GM15510 (cell line): ENCODE data around the gene SCAPER.

Experiments
- POLR2A ChIP-seq: IDR thresholded peaks from 3 replicates; pipeline ENCODE4 v1.6.1; 2011; ENCODE audit warnings: borderline replicate concordance; ENCODE audit not compliant: insufficient read length; ENCODE audit errors: extremely low read depth

The SCAPER gene

DNA sequence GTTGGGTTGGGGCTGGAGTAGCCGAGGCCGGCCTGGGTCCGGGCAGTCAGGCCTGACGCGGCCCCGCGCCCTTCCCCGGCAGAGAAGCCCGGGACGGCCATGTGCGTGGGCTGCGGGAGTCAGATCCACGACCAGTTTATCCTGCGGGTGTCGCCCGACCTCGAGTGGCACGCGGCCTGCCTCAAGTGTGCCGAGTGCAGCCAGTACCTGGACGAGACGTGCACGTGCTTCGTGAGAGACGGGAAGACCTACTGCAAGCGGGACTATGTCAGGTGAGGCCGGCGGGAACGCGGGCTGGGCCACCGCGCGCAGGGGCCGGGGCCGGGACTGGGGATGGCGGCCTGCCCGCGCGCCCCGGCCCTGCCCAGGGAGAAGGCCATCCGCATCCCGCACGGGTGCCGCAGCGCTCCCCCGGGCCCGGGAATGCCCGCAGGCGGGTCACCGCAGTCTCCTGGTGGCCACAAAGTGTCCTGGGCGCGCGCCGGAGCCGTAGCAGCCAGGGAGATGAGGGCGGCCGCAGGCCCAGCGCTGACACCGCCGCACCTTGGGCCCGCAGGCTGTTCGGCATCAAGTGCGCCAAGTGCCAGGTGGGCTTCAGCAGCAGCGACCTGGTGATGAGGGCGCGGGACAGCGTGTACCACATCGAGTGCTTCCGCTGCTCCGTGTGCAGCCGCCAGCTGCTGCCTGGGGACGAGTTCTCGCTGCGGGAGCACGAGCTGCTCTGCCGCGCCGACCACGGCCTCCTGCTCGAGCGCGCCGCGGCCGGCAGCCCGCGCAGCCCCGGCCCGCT lies 567.2 kb downstream of the SCAPER start:
- TF ChIP-seq POLR2A = no peak

DNA sequence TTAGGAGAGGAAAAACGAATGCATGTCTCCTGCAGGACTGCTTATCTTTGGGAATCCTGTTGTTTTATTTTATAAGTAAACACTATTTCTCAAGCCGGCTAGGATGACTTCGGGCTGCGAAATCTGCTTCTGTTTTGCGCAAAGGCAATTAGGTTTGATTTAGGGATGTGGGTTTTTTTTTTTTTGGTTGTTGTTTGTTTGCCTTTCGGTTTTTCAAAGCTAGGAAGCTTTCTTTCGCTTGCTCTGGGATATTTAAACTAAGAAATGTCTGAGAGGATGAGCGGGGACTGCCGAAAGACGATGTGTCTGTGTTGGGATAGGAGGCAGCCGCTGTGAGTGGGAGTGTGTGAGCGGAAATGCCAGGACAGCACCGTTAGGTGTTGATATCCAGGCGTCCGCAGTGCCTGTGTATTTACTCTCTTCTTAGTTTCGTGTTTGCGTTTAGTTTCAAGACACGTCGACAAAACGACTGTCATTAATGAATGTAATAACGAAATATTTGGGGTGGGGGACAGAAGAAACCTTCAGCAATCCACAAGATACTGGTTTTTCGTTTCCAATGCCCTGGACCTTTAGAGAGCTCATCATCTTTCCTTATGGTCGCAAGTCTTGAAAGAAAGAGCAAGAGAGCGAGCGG lies 568.0 kb downstream of the SCAPER start:
- no peak for TF ChIP-seq POLR2A

DNA sequence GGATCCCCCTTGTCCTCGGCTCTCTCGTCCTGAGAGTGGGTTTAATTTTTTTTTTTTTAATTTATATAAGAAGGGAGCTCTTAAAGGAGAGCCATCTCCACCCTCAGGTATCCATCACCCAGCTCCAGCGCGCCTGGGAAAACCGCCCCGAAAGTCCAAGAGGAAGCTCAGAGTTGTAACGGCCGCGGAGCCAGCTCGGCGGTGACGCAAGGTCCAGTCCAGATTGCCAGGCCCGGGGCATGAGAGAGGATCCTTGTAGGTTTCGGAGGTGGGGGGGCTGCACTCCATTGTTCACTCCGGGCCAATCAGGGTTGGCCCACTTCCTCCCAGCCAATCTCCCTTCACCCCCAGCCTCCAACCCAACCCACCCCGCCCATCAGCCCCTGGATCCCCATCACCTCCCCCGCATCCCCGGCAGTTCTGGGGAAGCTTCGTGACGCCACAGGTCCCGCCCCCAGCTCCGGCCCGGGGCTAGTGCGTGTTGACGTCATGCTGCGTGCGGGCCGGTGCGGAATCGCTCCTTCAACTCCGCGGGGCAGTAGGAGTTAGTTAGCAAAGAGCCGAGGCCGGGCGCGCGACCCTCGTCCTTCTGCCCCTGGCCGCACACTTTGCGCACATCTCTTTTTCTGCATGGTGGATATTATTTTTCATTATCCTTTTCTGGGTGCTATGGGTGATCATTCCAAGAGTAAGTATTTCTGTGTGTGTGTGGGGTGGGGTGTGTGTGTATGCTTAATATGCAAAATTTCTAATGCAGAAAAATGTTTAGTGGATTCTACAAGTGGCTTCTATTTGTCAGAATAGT lies 568.7 kb downstream of the SCAPER start, which contains the start of gene ISL2:
Gene ISL2, plus strand, starts transcription at position 520 of the 805 bp plus-strand sequence. Its CDS starts 111 bp downstream, at position 631.
- TF ChIP-seq POLR2A = peak; percentile 78

DNA sequence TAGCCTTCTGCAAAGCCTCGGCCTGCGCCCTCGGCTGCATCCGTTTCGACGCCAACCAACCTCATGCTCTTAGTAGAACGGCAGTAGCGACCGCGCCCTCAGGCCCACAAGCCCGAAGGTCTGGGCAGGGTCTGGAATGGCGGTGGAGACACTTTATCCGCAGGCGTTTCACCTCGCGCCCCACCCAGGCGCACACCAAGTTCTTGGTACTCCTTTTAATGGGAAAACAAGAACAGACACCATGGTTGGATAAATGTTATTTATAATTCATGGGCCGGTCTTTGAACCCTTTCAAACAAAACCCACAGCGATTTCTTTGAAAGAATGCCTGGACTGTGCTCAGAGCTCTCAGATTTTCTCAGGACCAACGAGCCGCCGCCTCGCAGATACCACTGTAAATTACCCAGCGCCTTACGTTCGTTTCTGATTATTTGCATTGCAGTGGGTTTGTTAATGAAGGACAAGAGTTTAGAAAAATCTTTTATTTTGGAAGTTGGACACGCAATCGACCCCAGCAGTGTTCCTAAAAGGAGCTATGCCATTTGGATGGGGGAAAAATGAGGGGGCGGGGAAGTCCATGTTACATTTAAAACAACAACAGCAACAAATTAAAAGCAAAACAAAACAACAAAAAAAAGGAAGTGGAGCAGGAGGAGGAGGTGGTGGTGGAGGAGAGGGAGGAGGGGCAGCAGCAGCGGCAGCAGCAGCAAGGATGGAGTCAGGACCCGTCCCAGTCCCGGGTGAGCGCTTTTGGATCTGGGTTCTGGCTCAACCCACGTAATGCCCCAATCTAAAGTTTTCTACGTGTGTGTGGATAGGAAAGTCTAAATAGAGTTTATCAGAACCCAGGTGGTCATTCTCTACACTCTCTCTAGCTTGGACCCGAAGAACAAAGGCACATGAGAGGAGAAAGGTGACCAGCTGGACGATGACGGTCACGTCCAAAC lies 569.6 kb downstream of the SCAPER start:
- TF ChIP-seq POLR2A = no peak

DNA sequence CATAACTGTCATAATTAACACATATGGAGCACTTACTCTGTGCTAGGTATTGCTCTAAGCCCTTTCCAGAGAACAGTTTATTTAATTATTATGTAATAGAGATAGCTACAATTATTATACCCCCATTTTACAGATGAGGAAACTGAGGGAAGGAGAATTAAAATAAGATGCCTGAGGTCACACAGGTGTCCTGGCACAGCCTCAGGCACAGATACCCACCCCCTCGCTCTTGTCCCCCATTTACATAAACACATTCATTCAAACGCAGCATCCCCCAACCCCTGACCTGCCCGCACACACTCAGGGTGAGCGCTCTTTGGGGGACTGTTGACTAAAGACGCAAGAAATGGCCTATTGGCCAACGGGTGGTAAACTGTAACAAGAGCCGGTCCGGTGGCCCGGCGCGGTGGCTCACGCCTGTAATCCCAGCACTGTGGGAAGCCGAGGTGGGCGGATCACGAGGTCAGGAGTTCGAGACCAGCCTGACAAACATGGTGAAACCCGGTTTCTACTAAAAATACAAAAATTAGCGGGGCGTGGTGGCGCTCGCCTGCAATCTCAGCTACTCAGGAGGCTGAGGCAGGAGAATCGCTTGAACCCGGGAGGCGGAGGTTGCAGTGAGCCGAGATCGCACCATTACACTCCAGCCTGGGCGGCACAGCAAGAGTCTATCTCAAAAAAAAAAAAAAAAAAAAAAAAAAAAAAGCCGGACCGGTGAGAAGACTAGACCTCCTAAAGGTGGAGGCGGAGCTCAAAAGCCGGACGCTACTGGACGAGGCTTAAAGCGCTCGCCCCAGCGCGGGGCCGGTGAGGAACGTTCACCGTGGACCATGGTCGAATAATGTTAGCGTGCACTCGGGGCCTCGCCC lies 570.5 kb downstream of the SCAPER start:
- no peak for TF ChIP-seq POLR2A

DNA sequence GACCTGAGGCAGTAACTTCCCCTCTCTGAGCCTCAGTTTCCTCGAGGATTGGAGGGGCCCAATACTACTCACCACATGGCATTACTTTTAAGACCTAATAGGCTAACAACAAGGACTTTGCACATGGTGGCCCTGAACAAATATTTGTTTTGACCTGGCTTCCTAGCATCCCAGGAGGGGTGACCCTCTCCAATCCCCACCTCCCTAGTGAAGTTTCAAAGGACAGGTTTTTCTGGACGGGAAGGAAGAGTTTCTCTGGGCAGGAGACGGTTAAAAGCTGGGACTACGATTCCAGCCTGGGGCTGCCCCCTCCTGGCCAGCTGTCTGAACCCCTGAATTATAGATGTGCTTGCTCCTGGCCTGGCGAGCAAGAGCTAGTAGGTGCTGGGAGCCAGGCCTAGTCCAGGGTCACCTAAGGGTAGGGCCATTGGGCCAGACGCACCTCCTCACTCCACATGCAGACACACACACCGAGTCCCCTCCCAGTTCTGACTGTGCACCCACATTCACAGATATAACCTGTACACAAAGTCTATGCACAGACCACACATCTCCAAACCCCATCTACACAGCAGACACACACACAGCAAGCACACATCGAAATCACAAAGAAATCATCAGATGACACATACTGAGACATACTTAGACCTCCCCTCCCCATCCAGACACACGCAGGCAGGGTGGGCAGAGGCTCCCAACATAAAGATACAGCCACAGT lies 571.3 kb downstream of the SCAPER start:
- no peak for TF ChIP-seq POLR2A

DNA sequence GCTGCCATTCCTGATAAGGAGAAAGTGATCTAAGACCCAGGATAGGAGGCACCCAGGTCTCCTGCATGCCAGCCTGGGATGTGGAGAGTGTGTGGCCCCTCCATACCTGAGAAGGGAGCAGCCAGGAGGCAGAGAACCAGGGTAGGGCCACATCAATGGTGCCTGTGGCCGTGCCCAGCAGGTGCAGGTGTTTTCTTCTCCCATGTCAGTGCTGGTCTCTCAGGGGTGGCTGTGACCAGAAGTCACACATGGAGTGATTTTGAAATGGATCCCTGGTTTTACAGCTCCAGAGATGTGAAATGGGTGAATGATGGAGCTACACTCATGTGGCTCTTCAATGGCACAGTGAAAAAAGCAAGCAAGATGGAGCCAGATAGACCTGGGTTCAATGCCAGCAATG lies 571.8 kb downstream of the SCAPER start:
- TF ChIP-seq POLR2A = no peak

DNA sequence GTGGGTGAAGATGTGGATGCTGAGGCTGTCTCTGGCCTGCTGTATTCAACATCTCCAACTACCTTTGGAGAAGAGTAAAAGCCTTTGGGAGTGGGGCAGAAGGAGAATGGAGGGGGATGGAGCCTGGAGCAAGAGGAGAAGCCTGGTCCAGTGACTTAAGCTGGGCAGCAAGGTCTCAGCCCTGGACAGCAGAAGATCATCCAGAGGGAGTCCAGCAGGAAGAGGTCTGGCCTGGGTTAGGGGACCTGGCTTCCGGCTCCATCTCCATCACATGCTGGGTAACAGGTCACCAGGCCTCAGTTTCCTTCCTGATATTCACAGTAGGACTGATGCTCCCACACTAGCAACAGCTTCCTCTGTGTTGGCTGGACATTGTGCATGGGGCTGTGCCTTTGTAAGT lies 572.3 kb downstream of the SCAPER start:
- TF ChIP-seq POLR2A = no peak

DNA sequence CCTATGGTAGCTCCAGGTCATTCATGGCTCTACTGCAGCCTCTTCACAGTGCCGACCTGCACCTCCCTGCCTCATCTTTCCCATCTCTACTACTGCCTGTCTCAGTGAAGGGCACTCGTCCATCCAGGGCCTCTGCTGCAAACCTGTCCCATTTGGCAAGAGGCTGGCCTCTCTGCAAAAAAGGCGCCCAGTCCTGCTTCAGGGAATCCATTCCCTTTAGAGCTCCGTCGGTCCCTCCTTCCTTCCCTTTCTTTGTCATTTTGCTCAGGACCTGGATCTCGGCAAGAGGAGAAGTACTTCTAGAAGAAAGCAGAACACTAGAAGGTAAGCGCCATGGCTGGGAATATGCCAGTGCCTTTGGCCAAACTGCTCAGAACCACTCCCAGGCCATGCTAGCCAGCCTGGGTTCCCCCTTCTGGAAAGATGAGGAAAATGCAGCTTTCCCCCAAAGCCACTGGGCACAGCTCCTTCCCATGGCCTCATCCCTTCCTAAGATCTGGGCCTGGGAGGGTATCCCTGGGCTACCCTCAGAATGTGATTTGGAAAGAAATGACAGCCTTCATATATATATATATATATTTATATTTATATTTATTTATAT lies 575.0 kb downstream of the SCAPER start:
- TF ChIP-seq POLR2A = no peak

DNA sequence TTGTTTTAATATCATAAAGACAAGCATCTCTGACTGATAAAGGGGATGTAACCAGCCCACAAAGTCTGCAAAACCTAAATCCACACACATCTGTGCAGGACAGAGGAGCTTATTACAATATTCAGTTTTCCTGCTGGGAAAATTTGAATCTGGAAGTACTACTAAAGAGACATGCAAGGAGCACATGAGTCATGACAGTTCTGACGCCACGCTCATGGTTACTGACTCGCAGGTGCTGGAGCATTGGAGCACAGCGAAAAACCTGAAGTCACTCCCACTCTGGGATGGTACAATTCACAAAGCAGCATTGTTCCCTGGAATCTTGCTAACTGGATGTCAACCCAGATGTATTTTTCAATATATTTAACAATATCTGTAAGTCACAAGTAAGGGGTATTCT lies 576.2 kb downstream of the SCAPER start:
- no peak for TF ChIP-seq POLR2A

DNA sequence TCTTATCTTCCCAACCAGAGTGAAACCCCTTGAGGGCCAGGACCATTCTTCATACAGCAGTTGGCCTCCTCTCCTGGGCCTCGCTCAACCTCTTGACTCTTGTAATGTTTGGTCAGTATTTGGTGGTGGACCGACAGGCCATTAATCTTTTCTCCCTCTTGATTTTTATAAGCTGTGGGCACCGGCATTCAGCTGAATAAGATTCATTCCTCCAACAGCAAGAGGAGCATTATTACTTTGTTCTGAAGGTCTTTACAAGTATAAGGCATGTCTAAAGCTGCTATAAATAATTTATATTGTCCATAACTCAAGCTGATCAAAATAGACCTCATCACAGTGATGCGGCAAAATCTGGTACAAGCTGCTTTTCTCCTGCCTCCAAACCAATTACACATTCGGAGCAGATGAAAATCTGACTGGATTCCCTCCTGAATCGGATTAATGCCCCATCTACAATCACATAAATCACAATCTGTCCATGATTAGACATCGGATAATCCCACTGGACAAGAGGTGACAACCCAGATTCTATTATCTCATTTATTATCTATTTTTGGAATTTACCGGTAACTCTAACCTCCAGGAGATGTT lies 576.9 kb downstream of the SCAPER start:
- no peak for TF ChIP-seq POLR2A
